ENCODE results near the gene CBL.

GRCh38 chr11:119345685-119346084, 139.5 kb downstream of the CBL start:
- TF ChIP-seq CTCF (conservative IDR thresholded peaks at IDR 0.05 in 1 of 2, IDR thresholded peaks at IDR 0.05 in 1 of 2; ENCODE audit: extremely low read depth in 1 of 2, insufficient read depth in 1 of 2, low read depth in 1 of 2, low read length in 2 of 2) (no peak), EZH2 (IDR thresholded peaks at IDR 0.05; ENCODE audit: borderline replicate concordance, low read length) (no peak)
